Neutrophil (primary cell): ENCODE results near the gene THBS3.

Experiments used
- H3K27ac ChIP-seq: fragments of 200-600 bp; sonication (generic); 2 replicates; pipeline ENCODE4 v1.5.1; 2016; ENCODE audit warnings: mild to moderate bottlenecking, moderate library complexity
- H3K27me3 ChIP-seq: fragments of 200-600 bp; sonication (generic); 2 replicates; pipeline ENCODE4 v1.6.0; 2016; ENCODE audit warnings: mild to moderate bottlenecking
- H3K36me3 ChIP-seq: fragments of 200-600 bp; sonication (generic); 2 replicates; pipeline ENCODE4 v1.5.1; 2017
- H3K4me1 ChIP-seq, 2 experiments: fragments of 200-600 bp in 1 of 2; sonication (generic) in 1 of 2; 1 replicate in 1 of 2; 2 replicates in 1 of 2; pipeline versions ENCODE4 v1.5.1 to v1.6.1; 2013 to 2016; ENCODE audit warnings: low read depth in 1 of 2, low read length in 1 of 2, mild to moderate bottlenecking in 1 of 2, moderate library complexity in 1 of 2; ENCODE audit not compliant: control insufficient read depth in 1 of 2, insufficient read depth in 1 of 2
- H3K4me3 ChIP-seq, 2 experiments: fragments of 200-600 bp in 1 of 2; sonication (generic) in 1 of 2; 1 replicate in 1 of 2; 2 replicates in 1 of 2; pipeline ENCODE4 v1.5.1; 2013 to 2016; ENCODE audit warnings: low read depth in 1 of 2, low read length in 1 of 2, mild to moderate bottlenecking in 1 of 2, moderate library complexity in 1 of 2
- H3K9me3 ChIP-seq: fragments of 200-600 bp; sonication (generic); 2 replicates; pipeline ENCODE4 v1.5.1; 2016
- TF ChIP-seq, protein P1 (sequence below): fragments of 200-600 bp; sonication (generic); IDR thresholded peaks from 2 replicates; pipeline ENCODE4 v1.5.1; 2016; ENCODE audit warnings: antibody characterized with exemption

Gene THBS3

DNA sequence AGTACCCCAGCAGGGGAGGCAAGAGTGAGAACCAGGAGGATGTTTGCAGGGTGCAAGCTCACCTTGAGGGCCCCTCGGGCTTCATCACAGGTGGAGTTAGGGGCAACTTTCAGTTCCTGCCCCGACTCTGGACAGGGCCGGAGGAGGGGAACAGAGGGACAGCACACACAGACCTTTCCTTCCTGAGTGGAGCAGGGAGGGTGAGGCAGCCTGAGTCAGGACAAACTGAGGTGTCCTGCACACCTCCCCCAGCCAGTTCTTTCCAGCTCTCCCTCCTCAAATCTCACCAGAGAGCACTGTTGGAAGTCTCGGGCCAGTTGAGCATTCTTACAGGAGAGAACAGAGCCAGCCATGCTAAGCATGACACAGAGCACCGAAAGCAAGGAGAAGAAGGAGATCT is 46.1 kb upstream of the THBS3 start:
- Histone ChIP-seq H3K36me3 (no peaks in the 10 kb centered on the region), H3K4me1 (peaks cover 25 to 29% of the 10 kb centered on the region in 2 experiments), H3K4me3 (no peak overlapping the region), H3K27ac (no peak overlapping the region), H3K27me3 (peaks cover 6% of the 10 kb centered on the region), H3K9me3 (no peaks in the 10 kb centered on the region)
- TF ChIP-seq, protein P1, sequence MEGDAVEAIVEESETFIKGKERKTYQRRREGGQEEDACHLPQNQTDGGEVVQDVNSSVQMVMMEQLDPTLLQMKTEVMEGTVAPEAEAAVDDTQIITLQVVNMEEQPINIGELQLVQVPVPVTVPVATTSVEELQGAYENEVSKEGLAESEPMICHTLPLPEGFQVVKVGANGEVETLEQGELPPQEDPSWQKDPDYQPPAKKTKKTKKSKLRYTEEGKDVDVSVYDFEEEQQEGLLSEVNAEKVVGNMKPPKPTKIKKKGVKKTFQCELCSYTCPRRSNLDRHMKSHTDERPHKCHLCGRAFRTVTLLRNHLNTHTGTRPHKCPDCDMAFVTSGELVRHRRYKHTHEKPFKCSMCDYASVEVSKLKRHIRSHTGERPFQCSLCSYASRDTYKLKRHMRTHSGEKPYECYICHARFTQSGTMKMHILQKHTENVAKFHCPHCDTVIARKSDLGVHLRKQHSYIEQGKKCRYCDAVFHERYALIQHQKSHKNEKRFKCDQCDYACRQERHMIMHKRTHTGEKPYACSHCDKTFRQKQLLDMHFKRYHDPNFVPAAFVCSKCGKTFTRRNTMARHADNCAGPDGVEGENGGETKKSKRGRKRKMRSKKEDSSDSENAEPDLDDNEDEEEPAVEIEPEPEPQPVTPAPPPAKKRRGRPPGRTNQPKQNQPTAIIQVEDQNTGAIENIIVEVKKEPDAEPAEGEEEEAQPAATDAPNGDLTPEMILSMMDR, result no peak

DNA sequence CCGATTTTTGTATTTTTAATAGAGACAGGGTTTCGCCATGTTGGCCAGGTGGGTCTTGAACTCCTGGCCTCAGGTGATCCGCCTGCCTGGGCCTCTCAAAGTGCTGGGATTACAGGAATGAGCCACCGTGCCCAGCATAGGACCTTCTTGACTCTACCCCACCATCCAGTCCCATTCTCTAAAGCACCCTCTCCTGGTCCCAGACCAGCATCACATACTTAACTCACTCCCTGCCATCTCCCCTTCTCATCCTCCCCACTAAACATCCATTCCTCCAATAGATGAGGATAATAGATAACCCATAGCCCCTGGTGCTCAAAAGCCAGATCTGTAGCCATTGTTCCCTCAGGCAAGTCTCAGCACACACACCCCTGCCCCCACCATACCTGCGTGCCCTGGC is 45.5 kb upstream of the THBS3 start:
- Histone ChIP-seq H3K4me1 (peaks cover 25 to 29% of the 10 kb centered on the region in 2 experiments), H3K27ac (no peak overlapping the region), H3K36me3 (no peaks in the 10 kb centered on the region), H3K9me3 (no peaks in the 10 kb centered on the region), H3K27me3 (peaks cover 6% of the 10 kb centered on the region), H3K4me3 (no peak overlapping the region)
- TF ChIP-seq, protein P1, result no peak

DNA sequence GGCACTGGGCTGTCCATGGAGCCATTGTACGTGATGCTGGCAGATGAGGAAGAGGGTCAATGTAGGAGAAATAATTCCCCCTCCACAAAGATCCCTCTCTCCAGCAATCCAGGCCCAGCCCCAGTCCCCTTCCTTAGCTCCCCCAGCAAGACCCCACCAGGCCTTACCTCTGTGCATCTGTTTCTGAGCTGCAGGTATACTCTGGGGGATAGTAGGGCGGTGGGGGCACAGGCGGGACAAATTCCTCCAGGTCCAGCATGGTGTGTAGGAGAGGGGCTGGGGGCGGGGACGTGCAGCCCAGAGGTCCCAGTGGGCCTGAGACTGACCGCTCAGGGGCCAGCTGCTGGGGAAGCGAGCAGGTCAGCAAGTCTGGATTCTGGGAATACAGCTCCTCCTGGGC is 43.9 kb upstream of the THBS3 start:
- peaks cover 25 to 29% of the 10 kb centered on the region in 2 experiments for H3K4me1 ChIP-seq
- peaks cover 6% of the 10 kb centered on the region for H3K27me3 ChIP-seq
- TF ChIP-seq, protein P1, result no peak
- no peaks in the 10 kb centered on the region for H3K9me3 ChIP-seq
- H3K27ac ChIP-seq, result peak overlapping the region; percentile 33
- no peaks in the 10 kb centered on the region for H3K36me3 ChIP-seq
- H3K4me3 ChIP-seq, result no peak overlapping the region

DNA sequence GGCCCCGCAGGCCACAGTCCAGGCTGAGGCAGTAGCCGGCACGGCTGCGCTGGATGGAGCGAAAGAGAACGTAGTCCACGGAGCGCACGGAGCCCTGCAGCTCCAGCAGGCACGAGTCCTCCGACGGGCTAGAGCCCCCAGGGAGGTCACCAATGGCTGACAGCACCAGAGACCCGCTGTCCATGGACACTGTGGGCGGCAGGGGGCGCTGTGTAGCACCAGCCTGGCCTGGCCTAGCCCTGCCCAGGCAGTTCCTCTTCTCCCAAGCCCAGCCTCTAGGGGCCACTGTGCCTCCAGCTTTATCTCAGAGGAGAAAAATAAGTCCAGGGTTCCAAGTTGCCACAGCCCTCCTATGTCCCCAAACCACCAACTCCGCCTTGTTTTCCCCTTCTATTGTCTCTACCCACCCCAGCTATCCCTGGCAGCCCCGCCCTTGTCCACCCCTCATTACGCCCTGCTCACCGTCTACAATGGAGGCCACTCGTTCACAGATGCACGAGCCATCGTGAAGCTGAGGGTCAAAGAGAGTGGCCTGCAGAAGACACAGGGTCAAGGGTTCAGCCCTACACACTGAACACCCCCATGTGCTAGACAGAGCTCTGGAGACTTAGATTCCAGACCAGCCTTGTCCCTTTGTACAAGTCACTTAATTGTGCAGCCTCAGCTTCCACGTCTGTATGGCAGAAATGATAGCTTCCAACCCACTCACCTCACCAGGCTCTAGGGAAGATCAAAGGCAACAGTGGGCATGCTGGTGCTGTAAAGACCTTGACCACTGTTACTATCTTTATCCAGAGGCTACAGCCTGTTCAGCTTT is 43.1 kb upstream of the THBS3 start:
- peaks cover 6% of the 10 kb centered on the region for H3K27me3 ChIP-seq
- H3K27ac ChIP-seq, result peak overlapping the region; percentile 33
- peak overlapping the region; percentile 64 to 69 for H3K4me3 ChIP-seq
- H3K36me3 ChIP-seq, result no peaks in the 10 kb centered on the region
- TF ChIP-seq, protein P1, result peak; percentile 100
- no peaks in the 10 kb centered on the region for H3K9me3 ChIP-seq
- peaks cover 24 to 27% of the 10 kb centered on the region in 2 experiments for H3K4me1 ChIP-seq

DNA sequence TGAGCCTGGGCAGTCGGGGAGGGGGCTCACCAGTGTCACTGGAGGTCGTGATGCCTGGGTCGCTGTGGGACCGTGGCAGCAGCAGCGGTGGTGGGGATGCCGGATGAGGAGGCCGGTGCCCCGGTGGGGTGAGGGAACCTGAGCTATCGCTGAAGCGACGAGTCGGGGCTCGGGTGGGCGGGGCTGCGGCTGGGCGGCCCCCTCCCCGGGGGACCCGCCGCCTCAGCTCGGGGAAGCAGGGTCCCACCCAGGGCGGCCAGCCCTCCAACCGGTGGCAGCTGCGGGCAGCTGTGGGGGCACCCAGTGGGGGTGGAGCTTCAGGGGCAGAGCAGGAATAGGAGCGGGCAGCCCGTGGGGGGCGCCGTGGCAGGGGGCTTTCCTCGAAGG is 42.5 kb upstream of the THBS3 start:
- Histone ChIP-seq H3K4me3 (peak overlapping the region; percentile 64 to 69), H3K27ac (peak overlapping the region; percentile 33)

More for the DNA sequence above, 42.5 kb upstream of the THBS3 start:
- H3K9me3 ChIP-seq, result no peaks in the 10 kb centered on the region
- H3K4me1 ChIP-seq, result peaks cover 21 to 24% of the 10 kb centered on the region in 2 experiments
- TF ChIP-seq, protein P1, result no peak
- H3K27me3 ChIP-seq, result peaks cover 6% of the 10 kb centered on the region
- no peaks in the 10 kb centered on the region for H3K36me3 ChIP-seq
